Thymus (tissue), 11 donors: ENCODE results near the gene NGF. TPM values are rescaled to one million over a fixed set of nuclear protein-coding genes. Genes with fewer than 3 reads are reported as not detected.

Experiments
- DNase-seq, 9 donors: peaks; one replicate each; pipeline ENCODE4 v3.0.0-alpha.2; 2013; ENCODE audit warnings: low spot score in 9 of 9, low read depth in 6 of 9, missing footprints in 1 of 9
- H3K27ac ChIP-seq, 2 donors: one replicate each; pipeline ENCODE4 v1.5.1; 2013; ENCODE audit warnings: control low read depth in 1 of 2, low read depth in 1 of 2, low read length in 1 of 2, mild to moderate bottlenecking in 1 of 2, moderate library complexity in 1 of 2
- H3K27me3 ChIP-seq, 2 donors: one replicate each; pipeline ENCODE4 v1.5.1; 2013; ENCODE audit warnings: low read length in 1 of 2; ENCODE audit not compliant: control insufficient read depth in 2 of 2, insufficient read depth in 1 of 2
- H3K36me3 ChIP-seq, 2 donors: one replicate each; pipeline ENCODE4 v1.5.1; 2013; ENCODE audit warnings: low read length in 1 of 2, mild to moderate bottlenecking in 1 of 2, moderate library complexity in 1 of 2; ENCODE audit not compliant: control insufficient read depth in 2 of 2, insufficient read depth in 2 of 2
- H3K4me1 ChIP-seq, 2 donors: one replicate each; pipeline ENCODE4 v1.5.1; 2013; ENCODE audit warnings: low read length in 2 of 2; ENCODE audit not compliant: control insufficient read depth in 2 of 2, insufficient read depth in 2 of 2
- H3K4me3 ChIP-seq, 2 donors: one replicate each; pipeline ENCODE4 v1.5.1; 2013; ENCODE audit warnings: low read length in 2 of 2, control low read depth in 1 of 2, mild to moderate bottlenecking in 1 of 2
- H3K9me3 ChIP-seq, 2 donors: one replicate each; pipeline ENCODE4 v1.5.1; 2013; ENCODE audit warnings: low read length in 1 of 2, mild to moderate bottlenecking in 1 of 2; ENCODE audit not compliant: control insufficient read depth in 2 of 2, insufficient read depth in 1 of 2
- WGBS: extraction: QIAGEN DNeasy Blood & Tissue Kit; methylation state at CpG from one replicate; pipeline ENCODE4 v1.1.7; 2013; 5-methylcytosine and 5-hydroxymethylcytosine counted together
- polyA plus RNA-seq: library from polyadenylated mRNA; stranded (reverse); fragments of 200-250 nt; gene quantifications from one replicate; pipeline ENCODE4 v1.2.3, GENCODE V29; 2013
- total RNA-seq: library from RNA; stranded (reverse); fragments of 120-200 nt; gene quantifications from one replicate; pipeline ENCODE4 v1.2.4, GENCODE V29; 2013
- donor health status: healthy.

The NGF gene
- total and polyA plus RNA-seq, 2 donors, result 0.47 to 1.1 TPM

DNA sequence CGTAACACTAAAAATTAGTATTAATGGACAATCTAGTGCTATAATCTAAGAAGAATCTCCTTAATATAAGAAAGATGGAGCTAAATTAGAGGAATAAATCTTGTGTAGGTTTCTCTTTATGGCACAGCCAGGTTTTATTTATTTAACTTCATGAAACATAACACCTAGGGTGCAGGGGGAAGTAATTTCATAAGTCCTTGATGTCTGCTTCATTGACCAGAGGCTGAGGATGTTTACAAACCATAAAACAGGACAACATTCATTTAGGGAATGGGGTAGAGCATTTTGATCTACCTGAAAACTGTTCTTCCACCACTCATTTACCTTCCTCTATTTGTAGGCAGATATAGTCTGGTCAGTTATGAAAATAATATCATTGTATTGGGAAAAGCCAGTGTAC lies 95.5 kb downstream of the NGF start:
- 97% methylated on average over 1 of the region's 1 CpG for WGBS
- Histone ChIP-seq H3K27ac (no peak overlapping the region), H3K4me1 (no peaks in the 10 kb centered on the region), H3K4me3 (no peak overlapping the region), H3K27me3 (no peaks in the 10 kb centered on the region), H3K9me3 (no peaks in the 10 kb centered on the region), H3K36me3 (no peaks in the 10 kb centered on the region)
- DNase-seq, result no peak

DNA sequence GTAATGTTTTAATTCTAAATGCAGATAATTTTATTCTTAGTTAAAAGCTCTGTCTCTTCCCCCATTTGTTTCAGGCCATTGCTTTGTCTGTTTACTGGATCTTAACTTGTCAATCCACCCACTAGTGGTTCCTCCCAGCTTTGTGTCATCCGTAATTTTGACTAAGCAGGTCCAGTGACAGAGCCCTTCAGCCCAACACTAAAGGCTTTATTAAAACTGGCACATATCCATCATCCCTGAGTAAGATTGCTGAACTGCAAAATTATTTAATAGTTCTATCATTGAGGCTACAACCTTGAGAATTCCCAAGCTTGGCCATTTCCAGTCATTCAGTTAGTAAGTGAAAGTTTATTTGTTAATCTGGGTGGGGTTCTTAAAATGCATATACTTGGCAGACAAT lies 96.7 kb downstream of the NGF start:
- H3K9me3 ChIP-seq, result no peaks in the 10 kb centered on the region
- WGBS, result 97% methylated on average over 1 of the region's 1 CpG

DNA sequence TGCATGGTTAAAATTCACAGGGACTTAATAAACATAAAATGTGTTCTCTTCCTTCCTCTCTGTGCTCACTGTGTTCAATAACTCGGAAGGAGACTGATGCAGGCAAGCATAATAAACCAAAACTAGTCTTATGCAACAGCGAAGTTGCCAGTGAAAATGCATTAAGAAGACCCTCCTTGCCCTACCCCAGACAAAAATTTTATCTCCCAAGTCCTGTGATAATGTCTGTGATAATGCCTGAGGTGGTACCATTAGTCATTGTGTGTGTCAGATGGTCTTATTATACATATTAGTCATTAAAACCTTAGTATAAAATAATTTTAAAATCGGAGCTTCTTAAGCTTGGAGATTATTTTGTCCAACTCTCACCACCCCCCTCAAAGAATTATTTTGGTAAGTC lies 97.8 kb downstream of the NGF start:
- no peaks in the 10 kb centered on the region for H3K36me3 ChIP-seq
- H3K27me3 ChIP-seq, result no peaks in the 10 kb centered on the region
- 92% methylated on average over 3 of the region's 3 CpGs for WGBS

More for the DNA sequence above, 96.7 kb downstream of the NGF start:
- no peak for DNase-seq
- Histone ChIP-seq H3K27ac (no peak overlapping the region), H3K27me3 (no peaks in the 10 kb centered on the region), H3K4me1 (no peaks in the 10 kb centered on the region), H3K36me3 (no peaks in the 10 kb centered on the region), H3K4me3 (no peak overlapping the region)

DNA sequence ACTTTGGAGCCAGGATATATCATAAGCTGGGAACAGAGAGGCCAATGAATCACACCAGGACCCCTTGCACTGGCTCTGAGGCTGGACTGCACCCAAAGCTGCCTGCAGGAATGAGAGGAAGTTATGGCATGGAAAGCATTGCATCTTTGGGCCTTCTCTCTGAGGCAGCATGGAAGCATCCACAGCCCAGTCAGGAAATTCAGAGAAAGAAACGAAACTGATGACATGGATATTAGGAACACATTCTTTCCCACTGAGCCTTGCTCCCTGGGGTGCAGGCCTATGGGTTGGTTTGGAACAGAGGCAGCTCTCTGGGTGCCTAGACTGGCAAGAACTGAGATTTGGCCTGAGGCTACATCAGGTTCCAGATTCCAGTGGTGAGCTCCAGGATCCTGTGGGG lies 98.6 kb downstream of the NGF start:
- Histone ChIP-seq H3K36me3 (no peaks in the 10 kb centered on the region), H3K27me3 (no peaks in the 10 kb centered on the region), H3K4me3 (no peak overlapping the region), H3K4me1 (no peaks in the 10 kb centered on the region), H3K9me3 (no peaks in the 10 kb centered on the region), H3K27ac (no peak overlapping the region)
- 83% methylated on average over 1 of the region's 1 CpG for WGBS
- DNase-seq, result no peak

More for the DNA sequence above, 97.8 kb downstream of the NGF start:
- Histone ChIP-seq H3K27ac (no peak overlapping the region), H3K9me3 (no peaks in the 10 kb centered on the region), H3K4me3 (no peak overlapping the region), H3K4me1 (no peaks in the 10 kb centered on the region)
- no peak for DNase-seq

DNA sequence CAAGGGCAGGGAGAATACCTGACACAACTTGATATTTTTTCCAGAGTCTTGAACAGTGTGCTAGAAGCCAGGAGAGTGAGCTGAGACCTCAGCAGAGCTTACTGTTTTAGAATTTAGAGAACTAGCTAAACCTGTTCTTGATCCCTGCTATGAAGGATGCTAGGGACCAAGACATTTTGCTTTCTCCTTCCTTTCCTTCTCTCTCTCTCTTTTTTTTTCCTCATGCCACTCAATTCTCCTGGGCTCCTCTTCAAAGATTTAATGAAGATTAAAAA lies 99.0 kb downstream of the NGF start:
- no peak overlapping the region for H3K27ac ChIP-seq
- H3K4me3 ChIP-seq, result no peak overlapping the region
- no peaks in the 10 kb centered on the region for H3K4me1 ChIP-seq
- H3K9me3 ChIP-seq, result no peaks in the 10 kb centered on the region
- DNase-seq, result no peak
- no peaks in the 10 kb centered on the region for H3K27me3 ChIP-seq
- H3K36me3 ChIP-seq, result no peaks in the 10 kb centered on the region

DNA sequence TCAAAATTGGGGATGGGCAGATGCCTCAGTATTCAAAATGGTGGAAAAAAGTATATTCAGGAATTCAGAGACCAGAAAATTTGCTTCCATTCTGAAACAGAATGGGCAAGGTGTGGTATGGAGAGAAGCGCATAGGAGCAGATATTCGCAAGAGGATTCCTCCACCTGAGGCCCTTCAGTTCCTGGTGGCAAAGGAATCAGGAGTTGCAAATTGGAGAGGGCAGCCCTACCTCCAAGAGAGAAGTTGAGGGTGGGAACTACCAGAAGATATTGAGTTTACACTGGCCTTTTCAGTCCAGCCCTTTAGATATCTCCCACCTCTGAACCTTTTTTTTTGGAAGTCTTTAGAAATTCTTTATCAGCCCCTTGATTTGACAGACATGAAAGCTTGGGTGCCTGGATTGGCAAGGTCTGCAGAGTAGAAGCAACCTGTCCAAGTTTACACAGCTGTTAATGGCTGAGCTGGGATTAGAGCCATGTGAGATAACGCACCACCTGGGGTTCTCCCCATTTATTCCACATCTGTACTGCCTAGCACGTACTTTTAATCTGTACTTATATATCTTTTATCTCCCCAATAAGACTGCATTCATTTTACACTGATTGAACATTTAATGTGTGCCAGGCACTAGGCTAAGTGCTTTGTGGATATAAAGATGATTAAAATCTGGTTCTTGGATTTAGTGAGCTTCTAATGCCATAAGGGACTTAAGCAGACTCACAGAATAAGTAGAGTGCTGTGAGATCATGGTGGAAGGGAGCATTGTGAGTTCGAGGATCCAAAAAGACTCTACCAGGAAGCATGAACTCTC lies 99.5 kb downstream of the NGF start:
- no peaks in the 10 kb centered on the region for H3K27me3 ChIP-seq
- H3K27ac ChIP-seq, result no peak overlapping the region
- no peaks in the 10 kb centered on the region for H3K4me1 ChIP-seq
- no peak for DNase-seq
- no peak overlapping the region for H3K4me3 ChIP-seq
- WGBS, result 94% methylated on average over 5 of the region's 5 CpGs
- H3K36me3 ChIP-seq, result no peaks in the 10 kb centered on the region
- H3K9me3 ChIP-seq, result no peaks in the 10 kb centered on the region

DNA sequence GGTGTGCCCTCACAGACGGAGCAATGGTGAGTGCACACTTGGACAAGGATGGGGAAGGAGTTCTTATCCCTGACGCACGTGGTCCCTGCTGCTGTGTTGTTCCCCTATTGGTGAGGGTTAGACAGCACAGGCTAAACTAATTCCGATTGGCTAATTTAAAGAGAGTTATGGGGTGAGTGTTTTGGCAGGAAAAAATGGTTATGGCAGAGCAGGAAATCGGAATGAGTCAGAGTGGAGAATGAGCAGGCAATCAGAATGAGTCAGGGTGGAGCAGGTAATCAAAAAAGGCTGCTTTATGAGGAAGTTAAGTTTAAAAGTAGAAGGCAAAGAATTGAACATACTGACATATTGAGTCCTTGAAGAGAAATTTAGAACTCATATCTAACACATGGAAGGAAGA lies 100.5 kb downstream of the NGF start:
- Histone ChIP-seq H3K27ac (no peak overlapping the region), H3K27me3 (no peaks in the 10 kb centered on the region), H3K4me1 (no peaks in the 10 kb centered on the region), H3K4me3 (no peak overlapping the region), H3K9me3 (no peaks in the 10 kb centered on the region), H3K36me3 (no peaks in the 10 kb centered on the region)
- WGBS, result 96% methylated on average over 5 of the region's 5 CpGs
- no peak for DNase-seq

DNA sequence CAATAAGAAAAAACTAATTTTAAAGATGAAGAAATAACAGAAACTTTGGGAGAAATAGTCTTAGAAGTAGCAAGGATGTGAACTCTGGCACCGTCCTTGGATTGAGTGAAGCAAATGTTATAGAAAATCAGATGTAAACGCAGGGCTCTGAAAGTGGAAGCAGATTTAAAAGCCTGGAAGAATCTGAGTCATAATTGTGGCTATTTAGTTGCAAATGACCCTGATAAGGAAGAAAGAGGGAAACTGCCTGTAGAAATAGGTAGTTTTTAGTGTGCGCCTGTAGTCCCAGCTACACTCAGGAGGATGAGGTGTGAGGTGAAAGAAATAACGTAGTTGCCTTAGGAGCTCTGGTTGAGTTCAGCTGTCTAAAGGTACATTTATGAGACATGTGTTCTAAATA lies 101.0 kb downstream of the NGF start:
- Histone ChIP-seq H3K36me3 (no peaks in the 10 kb centered on the region), H3K9me3 (no peaks in the 10 kb centered on the region), H3K4me1 (no peaks in the 10 kb centered on the region), H3K27ac (no peak overlapping the region), H3K4me3 (no peak overlapping the region), H3K27me3 (no peaks in the 10 kb centered on the region)
- 97% methylated on average over 4 of the region's 4 CpGs for WGBS
- no peak for DNase-seq
